IMR-90 (cell line): Measurements from ENCODE around the gene RTN4IP1.

ENCODE experiments used
- BHLHE40 ChIP-seq: fragments of 150-350 bp; IDR thresholded peaks from 2 replicates; pipeline ENCODE4 v1.6.1; 2016; ENCODE audit warnings: mild to moderate bottlenecking, low read depth, low read length
- CEBPB ChIP-seq: IDR thresholded peaks from 2 replicates; pipeline ENCODE4 v1.6.1; 2012; ENCODE audit warnings: low read depth, low read length, improper control_type of control experiment
- CHD1 ChIP-seq: IDR thresholded peaks from 2 replicates; pipeline ENCODE4 v1.6.1; 2012; ENCODE audit warnings: low read depth, low read length, improper control_type of control experiment
- CTCF ChIP-seq: conservative IDR thresholded peaks from 2 replicates; pipeline ENCODE4 v1.5.1; 2012; ENCODE audit warnings: mild to moderate bottlenecking, low read depth, low read length, improper control_type of control experiment
- ELK1 ChIP-seq: fragments of 150-350 bp; IDR thresholded peaks from 2 replicates; pipeline ENCODE4 v1.6.1; 2016; ENCODE audit warnings: low read depth, mild to moderate bottlenecking, low read length, moderate library complexity, borderline replicate concordance
- FOS ChIP-seq: fragments of 150-350 bp; IDR thresholded peaks from 2 replicates; pipeline ENCODE4 v1.6.1; 2016; ENCODE audit warnings: low read depth, low read length
- MAZ ChIP-seq: IDR thresholded peaks from 2 replicates; pipeline ENCODE4 v1.6.1; 2012; ENCODE audit warnings: low read depth, mild to moderate bottlenecking, low read length, improper control_type of control experiment, moderate library complexity, borderline replicate concordance
- POLR2A ChIP-seq: IDR thresholded peaks from 2 replicates; pipeline ENCODE4 v1.6.1; 2012; ENCODE audit warnings: mild to moderate bottlenecking, low read depth, low read length
- RAD21 ChIP-seq: IDR thresholded peaks from 2 replicates; pipeline ENCODE4 v1.6.1; 2012; ENCODE audit warnings: low read length, improper control_type of control experiment
- RCOR1 ChIP-seq: IDR thresholded peaks from 2 replicates; pipeline ENCODE4 v1.6.1; 2012; ENCODE audit warnings: mild to moderate bottlenecking, low read length, improper control_type of control experiment; ENCODE audit not compliant: insufficient replicate concordance
- RFX5 ChIP-seq: IDR thresholded peaks from 2 replicates; pipeline ENCODE4 v1.8.0; 2012; ENCODE audit warnings: low read depth, mild to moderate bottlenecking, low read length, moderate library complexity
- SMC3 ChIP-seq: fragments of 150-350 bp; IDR thresholded peaks from 2 replicates; pipeline ENCODE4 v1.6.1; 2016; ENCODE audit warnings: low read depth, mild to moderate bottlenecking, antibody characterized with exemption, low read length, moderate library complexity
- USF2 ChIP-seq: fragments of 150-350 bp; IDR thresholded peaks from 2 replicates; pipeline ENCODE4 v1.6.1; 2017; ENCODE audit warnings: mild to moderate bottlenecking, antibody characterized with exemption, low read length, low read depth

- TF ChIP-seq MAZ, result no peak
- TF ChIP-seq POLR2A, result no peak
- TF ChIP-seq CTCF, result peak; percentile 54
- no peak for TF ChIP-seq USF2
- TF ChIP-seq ELK1, result no peak
- no peak for TF ChIP-seq RFX5
- TF ChIP-seq RAD21, result peak; percentile 61
- TF ChIP-seq BHLHE40, result no peak
- TF ChIP-seq SMC3, result peak; percentile 68
- no peak for TF ChIP-seq CEBPB
- TF ChIP-seq FOS, result no peak
- no peak for TF ChIP-seq RCOR1
- TF ChIP-seq CHD1, result no peak
Observed at GRCh38 chr6:106556368-106556960, 72.8 kb downstream of the RTN4IP1 start.
